HS-27A (cell line): ENCODE data around the gene SLIT1.
"Not testable (repeated sequence)": the region's sequence is repeated elsewhere in the genome, so short reads cannot be mapped to it uniquely, and the experiment has no call there.

Source experiments
- DNase-seq: peaks from one replicate; pipeline ENCODE4 v3.0.0-alpha.2; 2012; ENCODE audit warnings: low read depth, missing footprints

SLIT1 gene

GRCh38 chr10:97042716-97043562 lies 142.8 kb downstream of the SLIT1 start:
- DNase-seq = no peak

- no peak for DNase-seq
These were observed 143.7 kb downstream of the SLIT1 start for GRCh38 chr10:97042081-97042480.

- DNase-seq = no peak
These were observed 145.1 kb downstream of the SLIT1 start for GRCh38 chr10:97040706-97041105.

GRCh38 chr10:97040248-97040584 lies 145.5 kb downstream of the SLIT1 start:
- DNase-seq = no peak

- DNase-seq = no peak
These were observed 146.1 kb downstream of the SLIT1 start for GRCh38 chr10:97039538-97040247.

GRCh38 chr10:97038688-97039087 lies 147.1 kb downstream of the SLIT1 start:
- no peak for DNase-seq

- DNase-seq = peak; percentile 39
These were observed 148.1 kb downstream of the SLIT1 start for GRCh38 chr10:97037365-97038361.

- no peak for DNase-seq
These were observed 150.6 kb downstream of the SLIT1 start for GRCh38 chr10:97034958-97035769.

- no peak for DNase-seq
These were observed 151.5 kb downstream of the SLIT1 start for GRCh38 chr10:97034301-97034700.

GRCh38 chr10:97033841-97034240 lies 151.9 kb downstream of the SLIT1 start:
- not testable (repeated sequence) for DNase-seq

- DNase-seq = no peak
These were observed 153.1 kb downstream of the SLIT1 start for GRCh38 chr10:97032624-97033023.

GRCh38 chr10:97031459-97031858 lies 154.3 kb downstream of the SLIT1 start:
- no peak for DNase-seq

GRCh38 chr10:97030894-97031293 lies 154.9 kb downstream of the SLIT1 start:
- DNase-seq = no peak

GRCh38 chr10:97029271-97029670 lies 156.5 kb downstream of the SLIT1 start:
- DNase-seq = no peak

GRCh38 chr10:97028832-97029178 lies 157.0 kb downstream of the SLIT1 start:
- no peak for DNase-seq

- no peak for DNase-seq
These were observed 157.5 kb downstream of the SLIT1 start for GRCh38 chr10:97028126-97028831.

- no peak for DNase-seq
These were observed 160.0 kb downstream of the SLIT1 start for GRCh38 chr10:97025613-97026242.

GRCh38 chr10:97024168-97025073 lies 161.3 kb downstream of the SLIT1 start:
- peak; percentile 71 for DNase-seq
